ENCODE data around the gene CIDEB.

GRCh38 chr14:24255438-24255837, 52.3 kb downstream of the CIDEB start:
- no peak for TF ChIP-seq SIN3A (IDR thresholded peaks at IDR 0.05; ENCODE audit: low read depth, low read length)
- no peak for TF ChIP-seq TCF12 (IDR thresholded peaks at IDR 0.05; ENCODE audit: low read depth, low read length)
- TF ChIP-seq ZNF274 (IDR thresholded peaks at IDR 0.05; ENCODE audit: insufficient read depth, insufficient read length): no peak
- TF ChIP-seq CTCF (IDR thresholded peaks at IDR 0.05 in 2 of 3, conservative IDR thresholded peaks at IDR 0.05 in 1 of 3; ENCODE audit: control insufficient read depth in 2 of 3, extremely low read depth in 1 of 3, insufficient read depth in 1 of 3, low read depth in 3 of 3, low read length in 3 of 3): no peak
- TF ChIP-seq SMC3 (IDR thresholded peaks at IDR 0.05; ENCODE audit: borderline replicate concordance, low read length): no peak
- no peak for TF ChIP-seq EP300 (IDR thresholded peaks at IDR 0.05; ENCODE audit: borderline replicate concordance in 1 of 2, control insufficient read depth in 1 of 2, low read depth in 2 of 2, low read length in 2 of 2)
- no peak for TF ChIP-seq NRF1 (conservative IDR thresholded peaks at IDR 0.05; ENCODE audit: low read depth, low read length)
